GM13976 (cell line): ENCODE data around the gene CCDC192.

Experiments used
- DNase-seq: peaks from one replicate; pipeline ENCODE4 v3.0.0; 2012; ENCODE audit warnings: low spot score
- CTCF ChIP-seq: IDR thresholded peaks from 2 replicates; pipeline ENCODE4 v1.5.1; 2012; ENCODE audit warnings: borderline replicate concordance, mild to moderate bottlenecking; ENCODE audit not compliant: insufficient read depth; ENCODE audit errors: extremely low read depth, missing control alignments, control extremely low read depth
- in situ Hi-C: fragments of 300-500 bp; cut with MboI; formaldehyde crosslinking; loops from one replicate; pipeline ENCODE4 v1.12.0; 2022; ENCODE audit warnings: low sequenced_read_pairs, mixed read lengths, inconsistent platforms; ENCODE audit not compliant: unreplicated experiment

CCDC192 gene

GRCh38 chr5:127980843-127981242, 277.7 kb downstream of the CCDC192 start:
- no peak for DNase-seq
- TF ChIP-seq CTCF = no peak
- in situ Hi-C loops = no loop called here

- no peak for DNase-seq
- no peak for TF ChIP-seq CTCF
- in situ Hi-C loops = no loop called here
These were observed 278.3 kb downstream of the CCDC192 start for GRCh38 chr5:127981498-127981897.

GRCh38 chr5:127985811-127986325, 282.7 kb downstream of the CCDC192 start:
- in situ Hi-C loops = no loop called here
- no peak for DNase-seq
- no peak for TF ChIP-seq CTCF

- DNase-seq = no peak
- in situ Hi-C loops = no loop called here
- TF ChIP-seq CTCF = no peak
These were observed 284.4 kb downstream of the CCDC192 start for GRCh38 chr5:127987354-127988145.

- no peak for DNase-seq
- TF ChIP-seq CTCF = no peak
- in situ Hi-C loops = no loop called here
These were observed 285.1 kb downstream of the CCDC192 start for GRCh38 chr5:127988146-127988760.
